Measurements from ENCODE around the gene GNG2.

DNA sequence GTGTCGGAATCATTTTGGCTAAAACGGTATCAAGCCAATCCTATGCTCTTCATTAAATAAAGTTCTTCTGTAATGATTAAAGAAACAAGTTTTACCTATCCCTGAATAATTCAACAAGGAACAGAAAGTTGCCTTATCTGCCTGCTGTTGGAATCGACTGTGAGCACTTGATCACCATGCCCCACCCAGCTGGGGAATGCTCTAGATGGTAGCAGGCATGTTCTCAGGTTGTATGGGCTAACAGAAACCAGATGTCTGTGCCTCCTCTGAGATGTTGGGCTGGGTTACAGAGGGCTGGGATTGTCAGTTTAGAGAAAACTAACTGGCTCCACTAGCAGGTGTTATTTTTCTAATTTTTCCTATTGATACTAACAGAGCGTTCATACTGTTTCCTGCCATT lies 157.8 kb downstream of the GNG2 start:
- TF ChIP-seq, protein P1, sequence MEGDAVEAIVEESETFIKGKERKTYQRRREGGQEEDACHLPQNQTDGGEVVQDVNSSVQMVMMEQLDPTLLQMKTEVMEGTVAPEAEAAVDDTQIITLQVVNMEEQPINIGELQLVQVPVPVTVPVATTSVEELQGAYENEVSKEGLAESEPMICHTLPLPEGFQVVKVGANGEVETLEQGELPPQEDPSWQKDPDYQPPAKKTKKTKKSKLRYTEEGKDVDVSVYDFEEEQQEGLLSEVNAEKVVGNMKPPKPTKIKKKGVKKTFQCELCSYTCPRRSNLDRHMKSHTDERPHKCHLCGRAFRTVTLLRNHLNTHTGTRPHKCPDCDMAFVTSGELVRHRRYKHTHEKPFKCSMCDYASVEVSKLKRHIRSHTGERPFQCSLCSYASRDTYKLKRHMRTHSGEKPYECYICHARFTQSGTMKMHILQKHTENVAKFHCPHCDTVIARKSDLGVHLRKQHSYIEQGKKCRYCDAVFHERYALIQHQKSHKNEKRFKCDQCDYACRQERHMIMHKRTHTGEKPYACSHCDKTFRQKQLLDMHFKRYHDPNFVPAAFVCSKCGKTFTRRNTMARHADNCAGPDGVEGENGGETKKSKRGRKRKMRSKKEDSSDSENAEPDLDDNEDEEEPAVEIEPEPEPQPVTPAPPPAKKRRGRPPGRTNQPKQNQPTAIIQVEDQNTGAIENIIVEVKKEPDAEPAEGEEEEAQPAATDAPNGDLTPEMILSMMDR (conservative IDR thresholded peaks at IDR 0.05): no peak
- no peak for TF ChIP-seq EZH2 (IDR thresholded peaks at IDR 0.05; ENCODE audit: low read depth)

All from PC-9 (cell line).